IMR-90 (cell line): ENCODE results near the gene HSF2. TPM values are rescaled to one million over a fixed set of nuclear protein-coding genes. Genes with fewer than 3 reads are reported as not detected.

Source experiments
- ATAC-seq: fragments of 200-7000 bp; cut with Tn5 transposase; 2 replicates; pipeline ENCODE4 v1.9.1; 2020; ENCODE audit warnings: low read depth, mild to moderate bottlenecking, moderate library complexity
- Bru-seq: library from RNA; stranded (reverse); fragments of 400-500 nt; gene quantifications from one replicate; lab custom pipeline; 2021; lab: Mats Ljungman, UMichigan
- BruChase-seq, 2 experiments: library from RNA; stranded (reverse); fragments of 400-500 nt; gene quantifications; one replicate each; lab custom pipeline; 2021; lab: Mats Ljungman, UMichigan
- BruUV-seq: library from RNA; stranded (reverse); fragments of 400-500 nt; replicated peaks from 2 replicates; lab custom pipeline; 2021; lab: Mats Ljungman, UMichigan
- CTCF ChIA-PET: fragments of 300-600 bp; formaldehyde crosslinking; extraction: SDS; loops from one replicate; lab custom pipeline; 2021; ENCODE audit warnings: antibody characterized with exemption; lab: Yijun Ruan, JAX
- POLR2A ChIA-PET: fragments of 300-600 bp; sonication (Branson Sonifier 250); formaldehyde crosslinking; loops from one replicate; lab custom pipeline; 2022; ENCODE audit warnings: antibody characterized with exemption; ENCODE audit not compliant: unreplicated experiment; lab: Charles Lee
- DNase-seq: peaks from one replicate; pipeline ENCODE4 v3.0.0; 2013
- H2AFZ ChIP-seq: replicated peaks from 2 replicates; pipeline ENCODE3; 2013; ENCODE audit warnings: low read length, mild to moderate bottlenecking; ENCODE audit not compliant: poor library complexity
- H2AK5ac ChIP-seq: 2 replicates; pipeline ENCODE4 v1.6.1; 2013; ENCODE audit warnings: low read depth, low read length, inconsistent platforms
- H2AK9ac ChIP-seq: replicated peaks from 2 replicates; pipeline ENCODE3; 2013; ENCODE audit warnings: mild to moderate bottlenecking, low read depth, low read length, moderate library complexity; ENCODE audit not compliant: poor library complexity
- H2BK120ac ChIP-seq: 2 replicates; pipeline ENCODE4 v1.6.1; 2013; ENCODE audit warnings: low read depth, low read length, inconsistent platforms
- H2BK15ac ChIP-seq: 3 replicates; pipeline ENCODE4 v1.6.1; 2013; ENCODE audit warnings: low read depth, low read length, inconsistent platforms
- H2BK20ac ChIP-seq: 2 replicates; pipeline ENCODE4 v1.6.1; 2013; ENCODE audit warnings: low read depth, mild to moderate bottlenecking, inconsistent platforms, low read length, moderate library complexity
- H2BK5ac ChIP-seq: 2 replicates; pipeline ENCODE4 v1.6.1; 2013; ENCODE audit warnings: mild to moderate bottlenecking, low read depth, low read length, inconsistent platforms; ENCODE audit not compliant: poor library complexity, severe bottlenecking
- H3K14ac ChIP-seq: replicated peaks from 2 replicates; pipeline ENCODE4 v1.6.1; 2013; ENCODE audit warnings: low read depth, low read length, inconsistent platforms
- H3K18ac ChIP-seq: 2 replicates; pipeline ENCODE4 v1.6.1; 2013; ENCODE audit warnings: low read depth, low read length, control low read depth
- H3K23ac ChIP-seq: 2 replicates; pipeline ENCODE4 v1.6.1; 2013; ENCODE audit warnings: low read depth, low read length, inconsistent platforms
- H3K27ac ChIP-seq: 2 replicates; pipeline ENCODE4 v1.5.1; 2013; ENCODE audit warnings: mild to moderate bottlenecking, control low read depth, low read length; ENCODE audit not compliant: insufficient read depth
- H3K27me3 ChIP-seq: 2 replicates; pipeline ENCODE4 v1.6.1; 2013; ENCODE audit warnings: low read length; ENCODE audit not compliant: control insufficient read depth, insufficient read depth
- H3K36me3 ChIP-seq: 2 replicates; pipeline ENCODE4 v1.6.1; 2013; ENCODE audit warnings: low read length, mixed read lengths; ENCODE audit not compliant: control insufficient read depth, insufficient read depth
- H3K4ac ChIP-seq: 2 replicates; pipeline ENCODE4 v1.6.1; 2013; ENCODE audit warnings: low read depth, low read length, inconsistent platforms
- H3K4me1 ChIP-seq: 2 replicates; pipeline ENCODE4 v1.6.1; 2013; ENCODE audit warnings: low read length, mixed read lengths; ENCODE audit not compliant: control insufficient read depth, insufficient read depth
- H3K4me2 ChIP-seq: 2 replicates; pipeline ENCODE4 v1.6.1; 2013; ENCODE audit warnings: low read depth, mild to moderate bottlenecking, control low read depth, low read length, moderate library complexity
- H3K4me3 ChIP-seq: 2 replicates; pipeline ENCODE4 v1.5.1; 2013; ENCODE audit warnings: low read depth, mild to moderate bottlenecking, control low read depth, low read length, moderate library complexity; ENCODE audit not compliant: insufficient read depth
- H3K56ac ChIP-seq: 2 replicates; pipeline ENCODE4 v1.6.1; 2013; ENCODE audit warnings: low read length, inconsistent platforms; ENCODE audit not compliant: insufficient read depth; ENCODE audit errors: extremely low read depth
- H3K79me1 ChIP-seq, 2 experiments: 2 replicates each; pipeline ENCODE4 v1.6.1; 2013; ENCODE audit warnings: low read length in 2 of 2, inconsistent platforms in 1 of 2, low read depth in 1 of 2
- H3K9ac ChIP-seq: 2 replicates; pipeline ENCODE4 v1.6.1; 2013; ENCODE audit warnings: low read depth, low read length, control low read depth
- H3K9me1 ChIP-seq: 2 replicates; pipeline ENCODE4 v1.6.1; 2013; ENCODE audit warnings: low read length, inconsistent platforms; ENCODE audit not compliant: insufficient read depth
- H3K9me3 ChIP-seq: 2 replicates; pipeline ENCODE4 v1.6.1; 2013; ENCODE audit warnings: low read length; ENCODE audit not compliant: control insufficient read depth, insufficient read depth
- H4K20me1 ChIP-seq: 2 replicates; pipeline ENCODE4 v1.6.1; 2013; ENCODE audit warnings: low read length, inconsistent platforms; ENCODE audit not compliant: insufficient read depth
- H4K5ac ChIP-seq: 2 replicates; pipeline ENCODE4 v1.6.1; 2013; ENCODE audit warnings: mild to moderate bottlenecking, low read depth, low read length, control low read depth
- H4K8ac ChIP-seq, 2 experiments: 2 replicates each; pipeline ENCODE4 v1.6.1; 2013; ENCODE audit warnings: low read depth in 2 of 2, low read length in 2 of 2, control low read depth in 1 of 2, inconsistent platforms in 1 of 2
- H4K91ac ChIP-seq: 2 replicates; pipeline ENCODE4 v1.6.1; 2013; ENCODE audit warnings: low read depth, low read length, inconsistent platforms; ENCODE audit not compliant: insufficient read depth
- FOS ChIP-seq: fragments of 150-350 bp; IDR thresholded peaks from 2 replicates; pipeline ENCODE4 v1.6.1; 2016; ENCODE audit warnings: low read depth, low read length
- MXI1 ChIP-seq: IDR thresholded peaks from 2 replicates; pipeline ENCODE4 v1.6.1; 2012; ENCODE audit warnings: low read depth, mild to moderate bottlenecking, low read length, moderate library complexity, borderline replicate concordance
- NFE2L2 ChIP-seq: fragments of 150-350 bp; IDR thresholded peaks from 2 replicates; pipeline ENCODE4 v1.6.1; 2016; ENCODE audit warnings: low read depth, mild to moderate bottlenecking, low read length
- POLR2A ChIP-seq: IDR thresholded peaks from 2 replicates; pipeline ENCODE4 v1.6.1; 2012; ENCODE audit warnings: mild to moderate bottlenecking, low read depth, low read length
- RAD21 ChIP-seq: IDR thresholded peaks from 2 replicates; pipeline ENCODE4 v1.6.1; 2012; ENCODE audit warnings: low read length, improper control_type of control experiment
- RCOR1 ChIP-seq: IDR thresholded peaks from 2 replicates; pipeline ENCODE4 v1.6.1; 2012; ENCODE audit warnings: mild to moderate bottlenecking, low read length, improper control_type of control experiment; ENCODE audit not compliant: insufficient replicate concordance
- WGBS, 2 experiments: methylation state at CpG; one replicate each; pipeline versions ENCODE4 v1.1.5 to v1.1.7; 2013; ENCODE audit warnings: missing lambda C conversion rate in 2 of 2; ENCODE audit not compliant: insufficient read length in 1 of 2; ENCODE audit errors: extremely low coverage in 2 of 2; 5-methylcytosine and 5-hydroxymethylcytosine counted together
- dilution Hi-C: fragments of 300-500 bp; cut with HindIII; formaldehyde crosslinking; loops from one replicate; pipeline ENCODE4 v1.14.3; 2018; ENCODE audit warnings: low sequenced_read_pairs; ENCODE audit not compliant: unreplicated experiment
- in situ Hi-C: fragments of 300-500 bp; cut with MboI; formaldehyde crosslinking; loops from 3 replicates; pipeline ENCODE4 v1.14.3; 2019; ENCODE audit warnings: low sequenced_read_pairs, inconsistent platforms, mixed read lengths
- intact Hi-C: fragments of 100-400 bp; cut with micrococcal nuclease; formaldehyde crosslinking; loops from 2 replicates; pipeline ENCODE4 v1.10.0; 2022
- long read RNA-seq: library from polyadenylated mRNA; unstranded; transcript quantifications from one replicate; pipeline ENCODE4 v2.0.0, GENCODE V29; 2021; ENCODE audit not compliant: unreplicated experiment
- polyA plus RNA-seq, 3 experiments: library from polyadenylated mRNA; depleted of rRNA; stranded (reverse); fragments of >200 nt; gene quantifications; 2 replicates each; pipeline ENCODE4 v1.2.3, GENCODE V29; 2012; ENCODE audit warnings: low replicate concordance in 1 of 3
- total RNA-seq: library from RNA; depleted of rRNA; stranded (reverse); fragments of >200 nt; gene quantifications from 2 replicates; pipeline ENCODE4 v1.2.3, GENCODE V29; 2012; rRNA removed
- TF ChIP-seq, protein P1 (sequence below): conservative IDR thresholded peaks from 2 replicates; pipeline ENCODE4 v1.5.1; 2012; ENCODE audit warnings: mild to moderate bottlenecking, low read depth, low read length, improper control_type of control experiment
- TF ChIP-seq, protein P2 (sequence below): fragments of 150-350 bp; IDR thresholded peaks from 2 replicates; pipeline ENCODE4 v1.6.1; 2016; ENCODE audit warnings: low read depth, mild to moderate bottlenecking, low read length, moderate library complexity, borderline replicate concordance

The HSF2 gene, protein sequence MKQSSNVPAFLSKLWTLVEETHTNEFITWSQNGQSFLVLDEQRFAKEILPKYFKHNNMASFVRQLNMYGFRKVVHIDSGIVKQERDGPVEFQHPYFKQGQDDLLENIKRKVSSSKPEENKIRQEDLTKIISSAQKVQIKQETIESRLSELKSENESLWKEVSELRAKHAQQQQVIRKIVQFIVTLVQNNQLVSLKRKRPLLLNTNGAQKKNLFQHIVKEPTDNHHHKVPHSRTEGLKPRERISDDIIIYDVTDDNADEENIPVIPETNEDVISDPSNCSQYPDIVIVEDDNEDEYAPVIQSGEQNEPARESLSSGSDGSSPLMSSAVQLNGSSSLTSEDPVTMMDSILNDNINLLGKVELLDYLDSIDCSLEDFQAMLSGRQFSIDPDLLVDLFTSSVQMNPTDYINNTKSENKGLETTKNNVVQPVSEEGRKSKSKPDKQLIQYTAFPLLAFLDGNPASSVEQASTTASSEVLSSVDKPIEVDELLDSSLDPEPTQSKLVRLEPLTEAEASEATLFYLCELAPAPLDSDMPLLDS
- total RNA-seq (28.9 and 31.1 TPM in 2 replicates), polyA plus RNA-seq (2012; rRNA removed) (17.6 and 19.0 TPM in 2 replicates), Bru-seq, nascent RNA (percentile 73 among the genes with signal in this experiment), BruChase-seq, experiment 1, labeled RNA remaining after a 6-hour chase (percentile 46 among the genes with signal in this experiment), BruChase-seq, experiment 2, labeled RNA remaining after a 2-hour chase (percentile 59 among the genes with signal in this experiment)
- 4.1 and 10.5 TPM in 2 replicates for polyA plus RNA-seq (2012; cell fraction: cytosol; rRNA removed)
- 6.2 and 53.7 TPM in 2 replicates for polyA plus RNA-seq (2012; cell fraction: nucleus; rRNA removed; ENCODE audit: low replicate concordance)
- long read RNA-seq, transcript HSF2-202 (12 exons, 2,643 nt): major isoform, 18 of 32 reads
- long read RNA-seq, partial matches to known transcripts: 0 of 32 reads
- long read RNA-seq, other reads (novel, unspliced or antisense): 11 of 32 reads

DNA sequence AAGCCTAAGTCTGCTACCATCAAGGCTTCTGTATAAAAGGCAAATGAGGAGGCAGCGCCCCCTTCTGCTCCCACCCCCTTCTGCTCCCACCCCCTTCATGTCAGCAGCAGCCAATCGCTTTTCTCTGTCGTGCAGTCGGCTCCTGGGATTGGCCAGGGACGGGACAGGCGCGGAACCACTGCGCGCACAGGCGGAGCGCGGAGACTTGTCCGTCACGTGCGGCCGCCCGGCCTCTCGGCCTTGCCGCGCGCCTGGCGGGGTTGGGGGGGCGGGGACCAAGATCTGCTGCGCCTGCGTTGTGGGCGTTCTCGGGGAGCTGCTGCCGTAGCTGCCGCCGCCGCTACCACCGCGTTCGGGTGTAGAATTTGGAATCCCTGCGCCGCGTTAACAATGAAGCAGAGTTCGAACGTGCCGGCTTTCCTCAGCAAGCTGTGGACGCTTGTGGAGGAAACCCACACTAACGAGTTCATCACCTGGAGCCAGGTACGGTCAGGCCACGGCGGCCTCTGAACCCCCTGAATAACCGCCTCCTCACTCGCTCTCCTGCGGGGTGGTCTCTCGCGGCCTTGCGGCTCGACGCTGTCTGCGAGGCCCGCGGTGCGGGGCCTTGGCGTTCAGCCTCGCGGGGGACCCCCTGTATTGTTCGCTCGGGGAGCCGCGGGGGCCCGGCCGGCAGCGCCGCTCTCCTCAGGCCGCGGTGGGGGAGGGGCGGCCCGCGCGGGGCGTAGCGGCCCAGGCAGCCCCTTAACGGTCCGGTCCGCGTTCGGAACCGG lies at the start of gene HSF2:
Gene HSF2 (plus strand): TSS at position 305 of the 773 bp plus-strand sequence. CDS start 86 bp downstream, at position 391.
- H3K23ac ChIP-seq: peak within 1 kb of the TSS; percentile 97
- peak within 1 kb of the TSS; percentile 91 for H2AK9ac ChIP-seq
- H2BK5ac ChIP-seq: peak within 1 kb of the TSS; percentile 53
- H3K4me2 ChIP-seq: peak within 1 kb of the TSS; percentile 98
- dilution Hi-C loops (no loop called here), in situ Hi-C loops (no loop called here), intact Hi-C loops (loop anchor here (5.0 kb wide), 2 partner anchors 43 to 73 kb away; partner anchors contain the start of gene SERINC1)
- H3K56ac ChIP-seq: peak within 1 kb of the TSS; percentile 91
- peak; percentile 98 for ATAC-seq
- peak within 1 kb of the TSS; percentile 75; the same call in 1 of the 2 replicates for H4K91ac ChIP-seq
- BruUV-seq: no TSS peak
- peak within 1 kb of the TSS; percentile 94 for H3K4me3 ChIP-seq
- H3K18ac ChIP-seq: peak within 1 kb of the TSS; percentile 31; the same call in 1 of the 2 replicates
- peak within 1 kb of the TSS; percentile 66 to 86; a peak in 3 of 4 replicates for H4K8ac ChIP-seq
- H2BK15ac ChIP-seq: no peak within 1 kb of the TSS
- H3K9me3 ChIP-seq: no peaks in the 10 kb centered on the region
- peak within 1 kb of the TSS; percentile 87 for H3K14ac ChIP-seq
- H2AFZ ChIP-seq: peak within 1 kb of the TSS; percentile 99
- no peak within 1 kb of the TSS for H2AK5ac ChIP-seq
- H4K20me1 ChIP-seq: no peaks in the 10 kb centered on the region
- peak within 1 kb of the TSS; percentile 47; the same call in 1 of the 2 replicates for H2BK120ac ChIP-seq
- H3K9ac ChIP-seq: peak within 1 kb of the TSS; percentile 91
- no peaks in the 10 kb centered on the region for H3K9me1 ChIP-seq
- H3K4me1 ChIP-seq: no peaks in the 10 kb centered on the region
- peaks cover 8 to 39% of the 10 kb centered on the region in 2 experiments for H3K79me1 ChIP-seq
- peak within 1 kb of the TSS; percentile 84 for H3K27ac ChIP-seq
- H3K4ac ChIP-seq: peak within 1 kb of the TSS; percentile 92
- no peaks in the 10 kb centered on the region for H3K36me3 ChIP-seq
- no peaks in the 10 kb centered on the region for H3K27me3 ChIP-seq
- H4K5ac ChIP-seq: peak within 1 kb of the TSS; percentile 27; the same call in 1 of the 2 replicates
- 1% methylated on average over 23 of the region's 82 CpGs; no CpG with 5 or more reads in 1 of the 2 experiments for WGBS, 2 experiments
- CTCF ChIA-PET: interaction anchor here (1.0 to 1.2 kb wide), 3 partner anchors 9 to 131 kb away, joined by 3 read pairs; no protein-coding TSS in a partner anchor
- POLR2A ChIA-PET: interaction anchor here (0.5 kb wide), 1 partner anchor 1285 kb away, joined by 3 read pairs; no protein-coding TSS in a partner anchor
- DNase-seq: peak; percentile 99
- H2BK20ac ChIP-seq: no peak within 1 kb of the TSS
- TF ChIP-seq NFE2L2 (no peak), RAD21 (no peak), FOS (0 out of 2 replicates have a peak, but pooled peaks have one; percentile 13), POLR2A (peak; percentile 68; the same call in 1 of the 2 replicates), RCOR1 (no peak), MXI1 (peak; percentile 59)
- TF ChIP-seq, protein P1, sequence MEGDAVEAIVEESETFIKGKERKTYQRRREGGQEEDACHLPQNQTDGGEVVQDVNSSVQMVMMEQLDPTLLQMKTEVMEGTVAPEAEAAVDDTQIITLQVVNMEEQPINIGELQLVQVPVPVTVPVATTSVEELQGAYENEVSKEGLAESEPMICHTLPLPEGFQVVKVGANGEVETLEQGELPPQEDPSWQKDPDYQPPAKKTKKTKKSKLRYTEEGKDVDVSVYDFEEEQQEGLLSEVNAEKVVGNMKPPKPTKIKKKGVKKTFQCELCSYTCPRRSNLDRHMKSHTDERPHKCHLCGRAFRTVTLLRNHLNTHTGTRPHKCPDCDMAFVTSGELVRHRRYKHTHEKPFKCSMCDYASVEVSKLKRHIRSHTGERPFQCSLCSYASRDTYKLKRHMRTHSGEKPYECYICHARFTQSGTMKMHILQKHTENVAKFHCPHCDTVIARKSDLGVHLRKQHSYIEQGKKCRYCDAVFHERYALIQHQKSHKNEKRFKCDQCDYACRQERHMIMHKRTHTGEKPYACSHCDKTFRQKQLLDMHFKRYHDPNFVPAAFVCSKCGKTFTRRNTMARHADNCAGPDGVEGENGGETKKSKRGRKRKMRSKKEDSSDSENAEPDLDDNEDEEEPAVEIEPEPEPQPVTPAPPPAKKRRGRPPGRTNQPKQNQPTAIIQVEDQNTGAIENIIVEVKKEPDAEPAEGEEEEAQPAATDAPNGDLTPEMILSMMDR: peak; percentile 35; the same call in 1 of the 2 replicates
- TF ChIP-seq, protein P2, sequence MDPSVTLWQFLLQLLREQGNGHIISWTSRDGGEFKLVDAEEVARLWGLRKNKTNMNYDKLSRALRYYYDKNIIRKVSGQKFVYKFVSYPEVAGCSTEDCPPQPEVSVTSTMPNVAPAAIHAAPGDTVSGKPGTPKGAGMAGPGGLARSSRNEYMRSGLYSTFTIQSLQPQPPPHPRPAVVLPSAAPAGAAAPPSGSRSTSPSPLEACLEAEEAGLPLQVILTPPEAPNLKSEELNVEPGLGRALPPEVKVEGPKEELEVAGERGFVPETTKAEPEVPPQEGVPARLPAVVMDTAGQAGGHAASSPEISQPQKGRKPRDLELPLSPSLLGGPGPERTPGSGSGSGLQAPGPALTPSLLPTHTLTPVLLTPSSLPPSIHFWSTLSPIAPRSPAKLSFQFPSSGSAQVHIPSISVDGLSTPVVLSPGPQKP: no peak
